ENCODE results near the gene PSMB3. TPM values are rescaled to one million over a fixed set of nuclear protein-coding genes. Genes with fewer than 3 reads are reported as not detected.
A peak's percentile ranks its signal among the peaks of the same experiment; 100 is the strongest.

The PSMB3 gene
- polyA plus RNA-seq, 1 of the 3 experiments (the other 2 are of a cell fraction): 533 TPM

DNA sequence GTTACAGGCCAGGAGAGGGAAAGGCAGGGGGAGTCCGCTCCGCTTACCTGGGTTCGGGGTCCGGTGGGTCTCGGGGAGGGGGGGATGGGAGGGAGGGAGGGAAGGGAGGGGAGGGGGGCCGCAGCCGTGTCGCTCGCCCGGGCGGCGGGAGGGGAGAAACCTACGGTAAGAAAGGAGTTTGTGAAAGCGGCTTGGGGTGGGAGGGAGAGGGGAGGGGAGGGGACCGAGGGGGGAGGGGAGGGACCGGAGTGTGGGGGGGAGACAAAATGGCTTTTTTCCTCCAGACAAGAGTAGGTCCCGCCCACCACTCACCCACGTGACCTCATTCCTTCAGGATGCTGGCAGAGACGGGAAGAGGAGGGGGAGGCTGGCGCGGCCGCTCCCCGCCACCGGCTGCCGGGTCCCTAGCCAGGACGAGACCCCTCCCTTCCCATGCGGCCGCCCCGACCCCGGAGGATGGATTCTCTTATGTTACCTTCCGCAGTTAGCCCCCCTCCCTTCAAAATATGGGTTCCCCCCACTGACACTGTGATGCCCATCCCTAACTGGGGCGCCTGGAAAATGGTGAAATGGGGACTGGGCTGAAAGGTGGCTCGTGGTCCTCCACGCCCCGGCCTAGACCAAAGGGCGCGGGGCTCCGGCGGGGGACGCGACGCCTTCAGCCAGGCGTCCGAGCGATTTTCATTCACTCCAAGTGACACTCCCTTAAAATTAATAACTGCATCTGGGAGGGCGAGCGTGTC is 4.2 kb upstream of the PSMB3 start, which contains the start of gene PCGF2 (continued):
- TF ChIP-seq, protein P1, sequence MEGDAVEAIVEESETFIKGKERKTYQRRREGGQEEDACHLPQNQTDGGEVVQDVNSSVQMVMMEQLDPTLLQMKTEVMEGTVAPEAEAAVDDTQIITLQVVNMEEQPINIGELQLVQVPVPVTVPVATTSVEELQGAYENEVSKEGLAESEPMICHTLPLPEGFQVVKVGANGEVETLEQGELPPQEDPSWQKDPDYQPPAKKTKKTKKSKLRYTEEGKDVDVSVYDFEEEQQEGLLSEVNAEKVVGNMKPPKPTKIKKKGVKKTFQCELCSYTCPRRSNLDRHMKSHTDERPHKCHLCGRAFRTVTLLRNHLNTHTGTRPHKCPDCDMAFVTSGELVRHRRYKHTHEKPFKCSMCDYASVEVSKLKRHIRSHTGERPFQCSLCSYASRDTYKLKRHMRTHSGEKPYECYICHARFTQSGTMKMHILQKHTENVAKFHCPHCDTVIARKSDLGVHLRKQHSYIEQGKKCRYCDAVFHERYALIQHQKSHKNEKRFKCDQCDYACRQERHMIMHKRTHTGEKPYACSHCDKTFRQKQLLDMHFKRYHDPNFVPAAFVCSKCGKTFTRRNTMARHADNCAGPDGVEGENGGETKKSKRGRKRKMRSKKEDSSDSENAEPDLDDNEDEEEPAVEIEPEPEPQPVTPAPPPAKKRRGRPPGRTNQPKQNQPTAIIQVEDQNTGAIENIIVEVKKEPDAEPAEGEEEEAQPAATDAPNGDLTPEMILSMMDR (IDR thresholded peaks at IDR 0.05): no peak
- TF ChIP-seq JUND (IDR thresholded peaks at IDR 0.05): no peak
- TF ChIP-seq, protein P2, sequence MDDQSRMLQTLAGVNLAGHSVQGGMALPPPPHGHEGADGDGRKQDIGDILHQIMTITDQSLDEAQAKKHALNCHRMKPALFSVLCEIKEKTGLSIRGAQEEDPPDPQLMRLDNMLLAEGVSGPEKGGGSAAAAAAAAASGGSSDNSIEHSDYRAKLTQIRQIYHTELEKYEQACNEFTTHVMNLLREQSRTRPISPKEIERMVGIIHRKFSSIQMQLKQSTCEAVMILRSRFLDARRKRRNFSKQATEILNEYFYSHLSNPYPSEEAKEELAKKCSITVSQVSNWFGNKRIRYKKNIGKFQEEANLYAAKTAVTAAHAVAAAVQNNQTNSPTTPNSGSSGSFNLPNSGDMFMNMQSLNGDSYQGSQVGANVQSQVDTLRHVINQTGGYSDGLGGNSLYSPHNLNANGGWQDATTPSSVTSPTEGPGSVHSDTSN (IDR thresholded peaks at IDR 0.05): 0 out of 2 replicates have a peak, but pooled peaks have one; percentile 11
- TF ChIP-seq, protein P3, sequence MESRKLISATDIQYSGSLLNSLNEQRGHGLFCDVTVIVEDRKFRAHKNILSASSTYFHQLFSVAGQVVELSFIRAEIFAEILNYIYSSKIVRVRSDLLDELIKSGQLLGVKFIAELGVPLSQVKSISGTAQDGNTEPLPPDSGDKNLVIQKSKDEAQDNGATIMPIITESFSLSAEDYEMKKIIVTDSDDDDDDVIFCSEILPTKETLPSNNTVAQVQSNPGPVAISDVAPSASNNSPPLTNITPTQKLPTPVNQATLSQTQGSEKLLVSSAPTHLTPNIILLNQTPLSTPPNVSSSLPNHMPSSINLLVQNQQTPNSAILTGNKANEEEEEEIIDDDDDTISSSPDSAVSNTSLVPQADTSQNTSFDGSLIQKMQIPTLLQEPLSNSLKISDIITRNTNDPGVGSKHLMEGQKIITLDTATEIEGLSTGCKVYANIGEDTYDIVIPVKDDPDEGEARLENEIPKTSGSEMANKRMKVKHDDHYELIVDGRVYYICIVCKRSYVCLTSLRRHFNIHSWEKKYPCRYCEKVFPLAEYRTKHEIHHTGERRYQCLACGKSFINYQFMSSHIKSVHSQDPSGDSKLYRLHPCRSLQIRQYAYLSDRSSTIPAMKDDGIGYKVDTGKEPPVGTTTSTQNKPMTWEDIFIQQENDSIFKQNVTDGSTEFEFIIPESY (IDR thresholded peaks at IDR 0.05; ENCODE audit: borderline replicate concordance, low read depth): no peak
- TF ChIP-seq YY1 (IDR thresholded peaks at IDR 0.05; ENCODE audit: low read depth): no peak; the same call in 1 of the 2 replicates

DNA sequence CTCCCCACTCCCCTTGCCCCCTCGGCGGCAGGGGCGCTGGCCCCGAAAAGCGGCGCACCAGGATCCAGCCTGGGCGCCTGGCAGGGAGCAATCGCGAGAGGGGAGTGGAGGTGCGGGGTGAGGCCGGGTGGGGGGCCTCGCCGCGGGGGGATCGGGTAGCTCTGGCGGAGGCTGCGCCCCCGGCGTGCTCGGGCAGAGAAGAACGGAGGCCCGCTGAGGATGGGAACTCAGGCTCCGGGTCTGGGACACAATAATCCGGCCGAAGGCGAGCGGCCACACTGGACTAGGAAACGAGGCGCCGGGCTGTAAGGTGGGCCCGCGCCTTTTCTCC is 3.7 kb upstream of the PSMB3 start:
- peaks cover 4% of the 10 kb centered on the region for H3F3A ChIP-seq (replicated peaks; ENCODE audit: insufficient read depth)
- H3K79me2 ChIP-seq (ENCODE audit: insufficient read depth): peaks cover 67% of the 10 kb centered on the region
- H3K4me3 ChIP-seq (ENCODE audit: low read depth in 2 of 2, low read length in 1 of 2): peak overlapping the region; percentile 91 to 93
- DNase-seq: peak; percentile 35
- no peaks in the 10 kb centered on the region for H3K9me3 ChIP-seq
- ChIA-PET POLR2A (interaction anchor here (1.9 kb wide), 1 partner anchor 24 kb away, joined by 6 read pairs; no protein-coding TSS in a partner anchor), CTCF (interaction anchor here (0.6 to 1.8 kb wide), 3 partner anchors 14 to 72 kb away, joined by 3 to 11 read pairs (median 4); no protein-coding TSS in a partner anchor)
- peaks cover 0 to 1% of the 10 kb centered on the region in 2 experiments for H3K36me3 ChIP-seq (replicated peaks in 1 of 2; ENCODE audit: control insufficient read depth in 1 of 2, insufficient read depth in 2 of 2, low read length in 1 of 2)
- no peaks in the 10 kb centered on the region for H3K9me2 ChIP-seq
- peak overlapping the region; percentile 72 for H3K9ac ChIP-seq
- peak overlapping the region; percentile 100 for H3K4me2 ChIP-seq
- peak overlapping the region; percentile 63 to 98 for H3K27ac ChIP-seq (ENCODE audit: low read depth in 2 of 2, low read length in 1 of 2)
- TF ChIP-seq, protein P4, sequence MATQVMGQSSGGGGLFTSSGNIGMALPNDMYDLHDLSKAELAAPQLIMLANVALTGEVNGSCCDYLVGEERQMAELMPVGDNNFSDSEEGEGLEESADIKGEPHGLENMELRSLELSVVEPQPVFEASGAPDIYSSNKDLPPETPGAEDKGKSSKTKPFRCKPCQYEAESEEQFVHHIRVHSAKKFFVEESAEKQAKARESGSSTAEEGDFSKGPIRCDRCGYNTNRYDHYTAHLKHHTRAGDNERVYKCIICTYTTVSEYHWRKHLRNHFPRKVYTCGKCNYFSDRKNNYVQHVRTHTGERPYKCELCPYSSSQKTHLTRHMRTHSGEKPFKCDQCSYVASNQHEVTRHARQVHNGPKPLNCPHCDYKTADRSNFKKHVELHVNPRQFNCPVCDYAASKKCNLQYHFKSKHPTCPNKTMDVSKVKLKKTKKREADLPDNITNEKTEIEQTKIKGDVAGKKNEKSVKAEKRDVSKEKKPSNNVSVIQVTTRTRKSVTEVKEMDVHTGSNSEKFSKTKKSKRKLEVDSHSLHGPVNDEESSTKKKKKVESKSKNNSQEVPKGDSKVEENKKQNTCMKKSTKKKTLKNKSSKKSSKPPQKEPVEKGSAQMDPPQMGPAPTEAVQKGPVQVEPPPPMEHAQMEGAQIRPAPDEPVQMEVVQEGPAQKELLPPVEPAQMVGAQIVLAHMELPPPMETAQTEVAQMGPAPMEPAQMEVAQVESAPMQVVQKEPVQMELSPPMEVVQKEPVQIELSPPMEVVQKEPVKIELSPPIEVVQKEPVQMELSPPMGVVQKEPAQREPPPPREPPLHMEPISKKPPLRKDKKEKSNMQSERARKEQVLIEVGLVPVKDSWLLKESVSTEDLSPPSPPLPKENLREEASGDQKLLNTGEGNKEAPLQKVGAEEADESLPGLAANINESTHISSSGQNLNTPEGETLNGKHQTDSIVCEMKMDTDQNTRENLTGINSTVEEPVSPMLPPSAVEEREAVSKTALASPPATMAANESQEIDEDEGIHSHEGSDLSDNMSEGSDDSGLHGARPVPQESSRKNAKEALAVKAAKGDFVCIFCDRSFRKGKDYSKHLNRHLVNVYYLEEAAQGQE (IDR thresholded peaks at IDR 0.05; ENCODE audit: low read depth, low read length): no peak
- TF ChIP-seq TCF12 (IDR thresholded peaks at IDR 0.05): no peak
- no peak for TF ChIP-seq CHD2 (IDR thresholded peaks at IDR 0.05; ENCODE audit: low read length, partially characterized antibody)
- TF ChIP-seq FOXJ3 (CRISPR knock-in tag; IDR thresholded peaks at IDR 0.05): no peak
- no peak for TF ChIP-seq TEAD4 (IDR thresholded peaks at IDR 0.05; ENCODE audit: borderline replicate concordance, insufficient read depth)
- TF ChIP-seq TAF1 (IDR thresholded peaks at IDR 0.05; ENCODE audit: borderline replicate concordance, low read depth, low read length): no peak
- no peak for TF ChIP-seq JUND (IDR thresholded peaks at IDR 0.05)
- no peak for TF ChIP-seq GABPA (IDR thresholded peaks at IDR 0.05; ENCODE audit: low read depth)
- no peak for TF ChIP-seq EP300 (IDR thresholded peaks at IDR 0.05; ENCODE audit: borderline replicate concordance in 1 of 2, low read depth in 1 of 2, low read length in 1 of 2)
- no peak for TF ChIP-seq NFIC (IDR thresholded peaks at IDR 0.05; ENCODE audit: borderline replicate concordance)
- peaks cover 32% of the 10 kb centered on the region for H4K20me1 ChIP-seq (ENCODE audit: insufficient read depth)
- peak overlapping the region; percentile 80; the same call in 1 of the 2 replicates for H2AFZ ChIP-seq (ENCODE audit: low read depth)
- WGBS (ENCODE audit: low lambda C conversion rate): 2% methylated on average over 16 of the region's 32 CpGs
- peaks cover 5 to 44% of the 10 kb centered on the region in 2 experiments; a peak in 1 of 4 replicates for H3K4me1 ChIP-seq (ENCODE audit: control insufficient read depth in 1 of 2, insufficient read depth in 2 of 2, low read depth in 1 of 2, low read length in 1 of 2)
- H3K27me3 ChIP-seq (ENCODE audit: insufficient read depth): no peaks in the 10 kb centered on the region

Data from SK-N-SH (cell line).